Thyroid gland (tissue), 4 donors: ENCODE data around the gene TUBA4A. TPM values are rescaled to one million over a fixed set of nuclear protein-coding genes. Genes with fewer than 3 reads are reported as not detected.

Experiments
- DNase-seq, 2 donors: peaks; one replicate each; pipeline ENCODE4 v3.0.0-alpha.2; 2019
- H3K27ac ChIP-seq, 3 donors: fragments of 200-600 bp; sonication (generic); 1 replicate in 2 of 3; 2 replicates in 1 of 3; pipeline ENCODE4 v1.5.1; 2016 to 2019; ENCODE audit warnings: mild to moderate bottlenecking in 1 of 3, moderate library complexity in 1 of 3
- H3K27me3 ChIP-seq: fragments of 200-600 bp; sonication (generic); one replicate; pipeline ENCODE4 v1.5.1; 2019
- H3K36me3 ChIP-seq, 2 donors: fragments of 200-600 bp; sonication (generic); one replicate each; pipeline ENCODE4 v1.5.1; 2016 to 2019
- H3K4me1 ChIP-seq, 2 donors: fragments of 200-600 bp; sonication (generic); one replicate each; pipeline ENCODE4 v1.5.1; 2017 to 2019
- H3K4me3 ChIP-seq, 3 donors: fragments of 200-600 bp; sonication (generic); replicated peaks in 1 of 3; 1 replicate in 2 of 3; 2 replicates in 1 of 3; pipeline ENCODE4 v1.5.1; 2016; ENCODE audit warnings: mild to moderate bottlenecking in 1 of 3
- H3K9me3 ChIP-seq: fragments of 200-600 bp; sonication (generic); one replicate; pipeline ENCODE4 v1.5.1; 2017
- POLR2A ChIP-seq, 2 donors: fragments of 450-650 bp; IDR thresholded peaks; one replicate each; pipeline ENCODE4 v1.6.1; 2017; ENCODE audit warnings: antibody characterized with exemption in 2 of 2, mild to moderate bottlenecking in 2 of 2, moderate library complexity in 1 of 2
- WGBS, 2 donors: methylation state at CpG; one replicate each; pipeline ENCODE4 v1.1.5; 2017; 5-methylcytosine and 5-hydroxymethylcytosine counted together
- intact Hi-C: fragments of 100-400 bp; cut with DNase I; formaldehyde crosslinking; loops from one replicate; pipeline ENCODE4 v1.15.1; 2023
- total RNA-seq, 4 donors: library from RNA; depleted of rRNA; stranded (reverse); fragments of >200 nt; gene quantifications; one replicate each; pipeline ENCODE4 v1.2.3, GENCODE V29; 2016
- TF ChIP-seq, protein P1 (sequence below), 6 experiments: fragments of 200-600 bp in 3 of 6; fragments of 450-650 bp in 3 of 6; sonication (generic) in 3 of 6; IDR thresholded peaks; one replicate each; pipeline ENCODE4 v1.5.1; 2016 to 2019; ENCODE audit warnings: antibody characterized with exemption in 6 of 6, mild to moderate bottlenecking in 2 of 6, inconsistent platforms in 1 of 6, moderate library complexity in 1 of 6

Gene TUBA4A
- total RNA-seq, 4 donors from 2014 or later = 21.0 to 72.4 (median 34.8) TPM

DNA sequence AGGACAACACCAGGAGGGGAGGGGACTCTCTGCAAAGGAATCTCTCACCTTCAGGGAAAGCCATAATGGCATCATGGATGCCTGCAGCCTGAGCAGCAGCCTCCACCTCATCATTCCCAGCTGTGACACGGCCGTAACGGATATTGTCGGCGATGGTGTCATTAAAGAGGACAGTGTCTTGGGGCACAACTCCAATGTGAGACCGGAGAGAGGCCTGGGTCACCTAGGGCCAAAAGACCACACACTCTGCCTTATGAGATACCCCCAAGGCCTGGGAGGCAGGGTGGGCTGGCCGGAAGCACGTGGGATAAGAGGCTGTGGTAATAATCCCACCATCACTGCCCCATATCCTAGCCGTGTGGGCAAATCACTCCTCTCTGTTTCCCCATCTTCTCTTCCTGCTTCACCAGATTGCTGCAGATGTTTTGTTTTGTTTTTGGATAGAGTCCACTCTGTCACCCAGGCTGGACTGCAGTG, 42.8 kb downstream of the TUBA4A start:
- 91 to 93% methylated on average over 9 of the region's 9 CpGs for WGBS, 2 donors
- Histone ChIP-seq H3K9me3 (no peaks in the 10 kb centered on the region), H3K27ac (peak overlapping the region in 1 of 3 donors; percentile 94), H3K4me3 (no peak overlapping the region), H3K4me1 (peaks cover 17 to 26% of the 10 kb centered on the region in 2 donors), H3K36me3 (peaks cover 27 to 58% of the 10 kb centered on the region in 2 donors), H3K27me3 (no peaks in the 10 kb centered on the region)
- TF ChIP-seq POLR2A (IDR thresholded peaks at IDR 0.05) = no peak
- TF ChIP-seq, protein P1, sequence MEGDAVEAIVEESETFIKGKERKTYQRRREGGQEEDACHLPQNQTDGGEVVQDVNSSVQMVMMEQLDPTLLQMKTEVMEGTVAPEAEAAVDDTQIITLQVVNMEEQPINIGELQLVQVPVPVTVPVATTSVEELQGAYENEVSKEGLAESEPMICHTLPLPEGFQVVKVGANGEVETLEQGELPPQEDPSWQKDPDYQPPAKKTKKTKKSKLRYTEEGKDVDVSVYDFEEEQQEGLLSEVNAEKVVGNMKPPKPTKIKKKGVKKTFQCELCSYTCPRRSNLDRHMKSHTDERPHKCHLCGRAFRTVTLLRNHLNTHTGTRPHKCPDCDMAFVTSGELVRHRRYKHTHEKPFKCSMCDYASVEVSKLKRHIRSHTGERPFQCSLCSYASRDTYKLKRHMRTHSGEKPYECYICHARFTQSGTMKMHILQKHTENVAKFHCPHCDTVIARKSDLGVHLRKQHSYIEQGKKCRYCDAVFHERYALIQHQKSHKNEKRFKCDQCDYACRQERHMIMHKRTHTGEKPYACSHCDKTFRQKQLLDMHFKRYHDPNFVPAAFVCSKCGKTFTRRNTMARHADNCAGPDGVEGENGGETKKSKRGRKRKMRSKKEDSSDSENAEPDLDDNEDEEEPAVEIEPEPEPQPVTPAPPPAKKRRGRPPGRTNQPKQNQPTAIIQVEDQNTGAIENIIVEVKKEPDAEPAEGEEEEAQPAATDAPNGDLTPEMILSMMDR (IDR thresholded peaks at IDR 0.05) = no peak
- intact Hi-C loops = loop anchor here (5.0 kb wide), 1 partner anchor 34 kb away; the partner anchor contains the start of genes CNPPD1 and RETREG2
- no peak for DNase-seq

GRCh38 chr2:219210196-219210885, 43.4 kb downstream of the TUBA4A start:
- peaks cover 27 to 58% of the 10 kb centered on the region in 2 donors for H3K36me3 ChIP-seq
- WGBS, 2 donors = 94% methylated on average over 20 to 24 of the region's 24 CpGs
- H3K9me3 ChIP-seq = no peaks in the 10 kb centered on the region
- intact Hi-C loops = loop anchor here (5.0 kb wide), 1 partner anchor 33 kb away; the partner anchor contains the start of genes CNPPD1 and RETREG2
- no peak for DNase-seq
- peaks cover 17 to 27% of the 10 kb centered on the region in 2 donors for H3K4me1 ChIP-seq
- H3K4me3 ChIP-seq = no peak overlapping the region
- TF ChIP-seq POLR2A (IDR thresholded peaks at IDR 0.05) = no peak
- TF ChIP-seq, protein P1 (IDR thresholded peaks at IDR 0.05) = no peak
- H3K27ac ChIP-seq = peak overlapping the region in 2 of 3 donors; percentile 15 to 94
- H3K27me3 ChIP-seq = no peaks in the 10 kb centered on the region

DNA sequence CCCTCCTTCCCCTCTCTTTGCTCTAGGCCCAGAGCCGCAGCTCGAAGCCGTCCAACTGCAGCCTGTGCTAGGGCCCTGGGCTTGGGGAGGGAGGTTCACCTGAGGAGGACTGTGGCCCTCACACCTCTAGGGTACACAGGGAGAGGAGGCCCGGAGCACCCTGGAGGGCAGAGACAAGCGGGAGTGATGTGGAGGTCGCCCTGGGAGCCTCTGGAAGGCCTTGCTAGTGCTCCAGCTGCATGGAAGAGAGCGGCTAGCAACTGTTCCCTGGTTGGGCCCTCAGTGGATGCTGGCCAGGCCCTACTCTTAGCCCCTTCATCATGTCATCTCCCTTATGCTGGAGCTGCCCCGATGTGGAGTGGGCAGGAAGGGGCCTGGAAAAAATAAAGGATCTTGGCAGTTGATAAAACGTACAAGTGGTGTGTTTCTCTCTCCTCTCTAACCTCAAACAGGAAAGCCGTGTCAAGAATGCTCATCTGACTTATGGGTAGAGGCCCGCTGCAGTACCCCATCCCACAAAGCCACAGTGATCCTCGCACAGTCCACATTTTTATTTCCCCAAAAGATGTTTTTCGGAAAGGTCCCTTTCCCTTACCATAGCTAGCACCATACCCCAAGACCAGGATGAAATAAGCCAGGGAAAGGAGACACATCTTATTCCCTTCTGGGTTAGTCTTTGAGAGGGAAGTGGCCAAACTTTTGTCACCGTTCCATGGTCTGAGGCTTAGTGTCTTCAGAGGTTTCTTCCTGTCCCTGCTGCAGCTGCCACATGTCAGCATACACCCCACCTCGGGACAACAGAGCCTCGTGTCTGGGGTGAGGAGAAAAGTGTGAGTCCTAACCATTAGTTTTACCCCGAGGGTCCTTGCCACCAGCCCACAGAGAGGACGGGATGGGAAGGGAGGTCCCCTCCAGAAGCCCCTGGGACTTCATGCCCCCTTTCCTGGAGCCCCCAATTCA, 44.2 kb downstream of the TUBA4A start:
- Histone ChIP-seq H3K9me3 (no peaks in the 10 kb centered on the region), H3K4me3 (no peak overlapping the region), H3K4me1 (peaks cover 17 to 27% of the 10 kb centered on the region in 2 donors), H3K27me3 (no peaks in the 10 kb centered on the region), H3K27ac (peak overlapping the region; percentile 59 to 97 (median 94)), H3K36me3 (peaks cover 27 to 53% of the 10 kb centered on the region in 2 donors)
- intact Hi-C loops = loop anchor here (5.0 kb wide), 1 partner anchor 32 kb away; the partner anchor contains the start of genes CNPPD1 and RETREG2
- DNase-seq = no peak
- no peak for TF ChIP-seq POLR2A (IDR thresholded peaks at IDR 0.05)
- TF ChIP-seq, protein P1 (IDR thresholded peaks at IDR 0.05) = no peak
- 89 to 92% methylated on average over 18 of the region's 18 CpGs for WGBS, 2 donors

- DNase-seq = peak; percentile 92 to 93
- Histone ChIP-seq H3K27ac (peak overlapping the region; percentile 81 to 97 (median 94)), H3K36me3 (peaks cover 20 to 39% of the 10 kb centered on the region in 2 donors), H3K4me1 (peaks cover 17 to 27% of the 10 kb centered on the region in 2 donors), H3K27me3 (no peaks in the 10 kb centered on the region), H3K4me3 (peak overlapping the region in 1 of 3 donors; percentile 54), H3K9me3 (no peaks in the 10 kb centered on the region)
- TF ChIP-seq POLR2A (IDR thresholded peaks at IDR 0.05) = peak in 1 of 2 donors; percentile 62
- TF ChIP-seq, protein P1 (IDR thresholded peaks at IDR 0.05) = no peak
- intact Hi-C loops = no loop called here
- WGBS, 2 donors = 41 to 60% methylated on average over 17 of the region's 17 CpGs
Measured at GRCh38 chr2:219207884-219208740, 45.6 kb downstream of the TUBA4A start.
